ENCODE results near the gene MEI1.
A peak's percentile ranks its signal among the peaks of the same experiment; 100 is the strongest.

The MEI1 gene

GRCh38 chr22:41742918-41743317 lies 43.6 kb downstream of the MEI1 start:
- no peak for DNase-seq (ENCODE audit: low read depth in 2 of 2, low spot score in 1 of 2)

GRCh38 chr22:41745968-41746367 lies 46.7 kb downstream of the MEI1 start:
- no peak for DNase-seq (ENCODE audit: low read depth in 2 of 2, low spot score in 1 of 2)

GRCh38 chr22:41746567-41747400 lies 47.5 kb downstream of the MEI1 start:
- peak in 1 of 2 donors; percentile 26 for DNase-seq (ENCODE audit: low read depth in 2 of 2, low spot score in 1 of 2)

GRCh38 chr22:41752011-41752970 lies 53.0 kb downstream of the MEI1 start:
- no peak for DNase-seq (ENCODE audit: low read depth in 2 of 2, low spot score in 1 of 2)

- DNase-seq (ENCODE audit: low read depth in 2 of 2, low spot score in 1 of 2), result no peak
Measured at GRCh38 chr22:41753984-41754383, 54.7 kb downstream of the MEI1 start.

- no peak for DNase-seq (ENCODE audit: low read depth in 2 of 2, low spot score in 1 of 2)
Measured at GRCh38 chr22:41757502-41757901, 58.2 kb downstream of the MEI1 start.

- no peak for DNase-seq (ENCODE audit: low read depth in 2 of 2, low spot score in 1 of 2)
Measured at GRCh38 chr22:41758231-41758630, 58.9 kb downstream of the MEI1 start.

- DNase-seq (ENCODE audit: low read depth in 2 of 2, low spot score in 1 of 2), result no peak
Measured at GRCh38 chr22:41762980-41763779, 63.9 kb downstream of the MEI1 start.

GRCh38 chr22:41766476-41766875 lies 67.2 kb downstream of the MEI1 start:
- no peak for DNase-seq (ENCODE audit: low read depth in 2 of 2, low spot score in 1 of 2)

- DNase-seq (ENCODE audit: low read depth in 2 of 2, low spot score in 1 of 2), result no peak
Measured at GRCh38 chr22:41768430-41768829, 69.1 kb downstream of the MEI1 start.

- no peak for DNase-seq (ENCODE audit: low read depth in 2 of 2, low spot score in 1 of 2)
Measured at GRCh38 chr22:41770715-41771468, 71.6 kb downstream of the MEI1 start.

- no peak for DNase-seq (ENCODE audit: low read depth in 2 of 2, low spot score in 1 of 2)
Measured at GRCh38 chr22:41772198-41772597, 72.9 kb downstream of the MEI1 start.

- no peak for DNase-seq (ENCODE audit: low read depth in 2 of 2, low spot score in 1 of 2)
Measured at GRCh38 chr22:41772645-41773044, 73.3 kb downstream of the MEI1 start.

GRCh38 chr22:41775338-41775737 lies 76.0 kb downstream of the MEI1 start:
- no peak for DNase-seq (ENCODE audit: low read depth in 2 of 2, low spot score in 1 of 2)

GRCh38 chr22:41775976-41776375 lies 76.7 kb downstream of the MEI1 start:
- DNase-seq (ENCODE audit: low read depth in 2 of 2, low spot score in 1 of 2), result no peak

- no peak for DNase-seq (ENCODE audit: low read depth in 2 of 2, low spot score in 1 of 2)
Measured at GRCh38 chr22:41776381-41776780, 77.1 kb downstream of the MEI1 start.

- DNase-seq (ENCODE audit: low read depth in 2 of 2, low spot score in 1 of 2), result no peak
Measured at GRCh38 chr22:41777749-41778425, 78.6 kb downstream of the MEI1 start.

- no peak for DNase-seq (ENCODE audit: low read depth in 2 of 2, low spot score in 1 of 2)
Measured at GRCh38 chr22:41779929-41780505, 80.7 kb downstream of the MEI1 start.

GRCh38 chr22:41780746-41781505 lies 81.6 kb downstream of the MEI1 start:
- peak; percentile 54 to 76 for DNase-seq (ENCODE audit: low read depth in 2 of 2, low spot score in 1 of 2)

Measured in stimulated activated CD8-positive, alpha-beta memory T cell treated with anti-CD3 and anti-CD28 coated beads, Interleukin-4, amount 100 ng/mL, for 1 hour (primary cell).